GM12878 (cell line): ENCODE data around the gene BAG3. TPM values are rescaled to one million over a fixed set of nuclear protein-coding genes. Genes with fewer than 3 reads are reported as not detected.

Experiments used
- ATAC-seq: fragments of 200-7000 bp; cut with Tn5 transposase; 3 replicates; pipeline ENCODE4 v1.9.1; 2020; ENCODE audit warnings: mild to moderate bottlenecking, moderate library complexity
- BruUV-seq: library from RNA; stranded (reverse); fragments of 400-500 nt; replicated peaks from 2 replicates; lab custom pipeline; 2021; lab: Mats Ljungman, UMichigan
- CTCF ChIA-PET: fragments of 300-600 bp; sonication (Branson Sonifier 250); formaldehyde crosslinking; extraction: SDS; loops from one replicate; lab custom pipeline; 2021; ENCODE audit warnings: inconsistent platforms; lab: Yijun Ruan, JAX
- POLR2A ChIA-PET: fragments of 350-600 bp; formaldehyde crosslinking; extraction: SDS; loops from one replicate; lab custom pipeline; 2021; ENCODE audit warnings: inconsistent platforms; lab: Charles Lee
- RAD21 ChIA-PET: fragments of 300-600 bp; sonication (Branson Sonifier 250); formaldehyde crosslinking; loops from one replicate; lab custom pipeline; 2023; ENCODE audit warnings: antibody characterized with exemption; ENCODE audit not compliant: unreplicated experiment; lab: Charles Lee
- SMC1A ChIA-PET: fragments of 300-600 bp; sonication (Branson Sonifier 250); formaldehyde crosslinking; loops from one replicate; lab custom pipeline; 2023; ENCODE audit not compliant: unreplicated experiment, uncharacterized antibody; lab: Charles Lee
- DNase-seq: peaks from one replicate; pipeline ENCODE4 v3.0.0-alpha.2; 2011; ENCODE audit warnings: low read depth, low spot score
- FAIRE-seq: peaks from 3 replicates; lab custom pipeline; 2011; peaks lifted over from hg19 to GRCh38; lab: Jason Lieb, UNC
- H2AFZ ChIP-seq: 2 replicates; pipeline ENCODE4 v1.6.0; 2011; ENCODE audit warnings: low read depth, low read length, control low read depth; ENCODE audit not compliant: control insufficient read depth
- H3K27ac ChIP-seq: 2 replicates; pipeline ENCODE4 v1.5.1; 2011; ENCODE audit warnings: control low read depth; ENCODE audit not compliant: control insufficient read depth, insufficient read depth
- H3K27me3 ChIP-seq, 2 experiments: replicated peaks in 1 of 2; 2 replicates each; pipeline versions ENCODE4 v1.6.0 to v1.6.1; 2011; ENCODE audit warnings: low read length in 1 of 2; ENCODE audit not compliant: control insufficient read depth in 2 of 2, insufficient read depth in 2 of 2
- H3K36me3 ChIP-seq, 2 experiments: 2 replicates each; pipeline ENCODE4 v1.5.1; 2011; ENCODE audit warnings: low read length in 1 of 2; ENCODE audit not compliant: control insufficient read depth in 2 of 2, insufficient read depth in 2 of 2
- H3K4me1 ChIP-seq: 2 replicates; pipeline ENCODE4 v1.6.1; 2011; ENCODE audit warnings: mild to moderate bottlenecking, low read length, moderate library complexity, mixed read lengths; ENCODE audit not compliant: control insufficient read depth, insufficient read depth
- H3K4me2 ChIP-seq: 2 replicates; pipeline ENCODE4 v1.6.0; 2011; ENCODE audit warnings: control low read depth; ENCODE audit not compliant: control insufficient read depth, insufficient read depth
- H3K4me3 ChIP-seq: fragments of 200-600 bp; sonication (generic); 2 replicates; pipeline ENCODE4 v1.5.1; 2016
- H3K79me2 ChIP-seq: 2 replicates; pipeline ENCODE4 v1.6.0; 2011; ENCODE audit warnings: low read length; ENCODE audit not compliant: control insufficient read depth, insufficient read depth
- H3K9ac ChIP-seq: 2 replicates; pipeline ENCODE4 v1.8.0; 2011; ENCODE audit warnings: low read length, control low read depth, mixed read lengths; ENCODE audit not compliant: control insufficient read depth, insufficient read depth
- H3K9me3 ChIP-seq: replicated peaks from 3 replicates; pipeline ENCODE4 v1.5.1; 2011; ENCODE audit warnings: mild to moderate bottlenecking, low read length; ENCODE audit not compliant: control insufficient read depth, insufficient read depth
- H4K20me1 ChIP-seq: 2 replicates; pipeline ENCODE4 v1.6.0; 2011; ENCODE audit not compliant: control insufficient read depth, insufficient read depth
- ATF2 ChIP-seq: IDR thresholded peaks from 2 replicates; pipeline ENCODE4 v1.6.1; 2012; ENCODE audit warnings: low read length, inconsistent platforms
- CHD1 ChIP-seq: IDR thresholded peaks from 2 replicates; pipeline ENCODE4 v1.6.1; 2012; ENCODE audit warnings: low read depth, low read length, improper control_type of control experiment
- ELK1 ChIP-seq: IDR thresholded peaks from 2 replicates; pipeline ENCODE4 v1.6.1; 2012; ENCODE audit warnings: low read depth, low read length, improper control_type of control experiment
- EZH2 ChIP-seq: IDR thresholded peaks from 2 replicates; pipeline ENCODE4 v1.6.1; 2012; ENCODE audit warnings: low read depth, mild to moderate bottlenecking, control low read depth, inconsistent platforms, low read length, borderline replicate concordance; ENCODE audit not compliant: control insufficient read depth
- FOXM1 ChIP-seq: IDR thresholded peaks from 2 replicates; pipeline ENCODE4 v1.6.1; 2012; ENCODE audit warnings: low read depth, mild to moderate bottlenecking, inconsistent platforms, low read length, moderate library complexity
- HSF1 ChIP-seq: fragments of 150-350 bp; IDR thresholded peaks from 2 replicates; pipeline ENCODE4 v1.6.1; 2014; ENCODE audit warnings: mild to moderate bottlenecking, low read depth, low read length
- RBBP5 ChIP-seq: fragments of 200-600 bp; sonication (generic); conservative IDR thresholded peaks from 2 replicates; pipeline ENCODE4 v1.6.1; 2016
- RCOR1 ChIP-seq: conservative IDR thresholded peaks from 2 replicates; pipeline ENCODE4 v1.6.1; 2012; ENCODE audit warnings: low read depth, low read length, improper control_type of control experiment
- REST ChIP-seq: IDR thresholded peaks from 2 replicates; pipeline ENCODE4 v1.6.1; 2012; ENCODE audit warnings: mild to moderate bottlenecking, low read depth, low read length
- SIN3A ChIP-seq: IDR thresholded peaks from 2 replicates; pipeline ENCODE4 v1.6.1; 2012; ENCODE audit warnings: low read depth, low read length, improper control_type of control experiment
- STAT3 ChIP-seq: IDR thresholded peaks from 2 replicates; pipeline ENCODE4 v1.6.1; 2011; ENCODE audit warnings: low read depth, low read length, improper control_type of control experiment
- ZBTB33 ChIP-seq: fragments of 450-650 bp; IDR thresholded peaks from 2 replicates; pipeline ENCODE4 v1.6.1; 2017; ENCODE audit warnings: mild to moderate bottlenecking
- WGBS: methylation state at CpG from one replicate; pipeline ENCODE4 v1.1.6; 2016; ENCODE audit warnings: low lambda C conversion rate; ENCODE audit not compliant: insufficient replicate concordance, insufficient coverage; ENCODE audit errors: missing lambda C conversion rate; 5-methylcytosine and 5-hydroxymethylcytosine counted together
- in situ Hi-C: fragments of 300-500 bp; cut with MboI; formaldehyde crosslinking; loops from 9 replicates; pipeline ENCODE4 v1.14.3; 2018; ENCODE audit warnings: mixed read lengths
- intact Hi-C: fragments of 100-400 bp; cut with micrococcal nuclease; formaldehyde crosslinking; loops from one replicate; pipeline ENCODE4 v1.14.2; 2022; ENCODE audit not compliant: unreplicated experiment
- polyA plus RNA-seq, 11 experiments: library from polyadenylated mRNA; depleted of rRNA in 4 of 11; unstranded in 6 of 11; stranded (reverse) in 5 of 11; fragments of >200 nt; fragmentation: Nextera tagmentation in 4 of 11; fragmentation: Illumina TruSeq in 1 of 11; extraction: Ambion mirVana in 4 of 11; extraction: Trizol in 1 of 11; gene quantifications; 1 replicate in 1 of 11; 2 replicates in 10 of 11; pipeline versions ENCODE4 v1.2.1 to v1.2.3, GENCODE V29; 2011 to 2016; ENCODE audit warnings: inconsistent platforms in 2 of 11, missing spikeins in 2 of 11, low read depth in 1 of 11
- total RNA-seq, 4 experiments: library from RNA; depleted of rRNA in 3 of 4; stranded (reverse); fragments of >200 nt in 3 of 4; fragmentation: Illumina TruSeq in 1 of 4; extraction: Trizol in 1 of 4; gene quantifications; 2 replicates each; pipeline versions ENCODE4 v1.2.1 to v1.2.3, GENCODE V29; 2013 to 2021

BAG3 gene
- total and polyA plus RNA-seq, 10 of the 15 experiments (the other 5 are each of a cell fraction or from before 2014, with no cell fraction given): 0.71 to 14.1 (median 4.3) TPM

- no peak for TF ChIP-seq SIN3A
- no peak for TF ChIP-seq STAT3
- no peak for TF ChIP-seq FOXM1
- no peak for TF ChIP-seq ELK1
Observed at GRCh38 chr10:119713744-119714483, 62.7 kb downstream of the BAG3 start (continued).

- FAIRE-seq (no peak), DNase-seq (no peak), ATAC-seq (no peak)
- WGBS: 47% methylated on average over 2 of the region's 2 CpGs
- BruUV-seq: no TSS peak
- peaks cover 2% of the 10 kb centered on the region for H3K4me1 ChIP-seq
- no peaks in the 10 kb centered on the region for H3K27me3 ChIP-seq
- ChIA-PET SMC1A (interaction anchor here (1.0 to 2.7 kb wide), 8 partner anchors 9 to 27 kb away, joined by 3 to 21 read pairs (median 8); partner anchors contain the start of gene INPP5F), POLR2A (interaction anchor here (1.2 to 4.0 kb wide), 3 partner anchors 9 to 17 kb away, joined by 4 to 53 read pairs (median 12); partner anchors contain the start of gene INPP5F), RAD21 (interaction anchor here (0.8 to 2.4 kb wide), 5 partner anchors 9 to 28 kb away, joined by 3 to 9 read pairs (median 7); partner anchors contain the start of gene INPP5F), CTCF (interaction anchor here (0.7 to 2.4 kb wide), 8 partner anchors 11 to 36 kb away, joined by 3 to 12 read pairs (median 5); partner anchors contain the start of gene INPP5F)
- H4K20me1 ChIP-seq: no peaks in the 10 kb centered on the region
- H3K9me3 ChIP-seq: peaks cover 11% of the 10 kb centered on the region
- intact Hi-C loops (no loop called here), in situ Hi-C loops (no loop called here)
- H3K4me2 ChIP-seq: no peak overlapping the region
- no peak overlapping the region for H3K4me3 ChIP-seq
- H2AFZ ChIP-seq: no peak overlapping the region
- no peaks in the 10 kb centered on the region for H3K36me3 ChIP-seq
- H3K27ac ChIP-seq: no peak overlapping the region
- no peaks in the 10 kb centered on the region for H3K79me2 ChIP-seq
- no peak overlapping the region for H3K9ac ChIP-seq
- TF ChIP-seq EZH2 (no peak), ZBTB33 (no peak), HSF1 (no peak), REST (no peak), ATF2 (no peak), CHD1 (no peak), RCOR1 (no peak), RBBP5 (no peak)
Observed at GRCh38 chr10:119714484-119714816, 63.3 kb downstream of the BAG3 start.
